Activated CD4-positive, alpha-beta T cell treated with anti-CD3 and anti-CD28 coated beads, Interleukin-2, amount 50 U/mL, for 1 hour (primary cell): ENCODE measurements around the gene ZNF280A.
A peak's percentile ranks its signal among the peaks of the same experiment; 100 is the strongest.
"Not testable (repeated sequence)": the region's sequence is repeated elsewhere in the genome, so short reads cannot be mapped to it uniquely, and the experiment has no call there.

Experiments
- DNase-seq: peaks from one replicate; pipeline ENCODE4 v3.0.0-alpha.2; 2020

Gene ZNF280A

DNA sequence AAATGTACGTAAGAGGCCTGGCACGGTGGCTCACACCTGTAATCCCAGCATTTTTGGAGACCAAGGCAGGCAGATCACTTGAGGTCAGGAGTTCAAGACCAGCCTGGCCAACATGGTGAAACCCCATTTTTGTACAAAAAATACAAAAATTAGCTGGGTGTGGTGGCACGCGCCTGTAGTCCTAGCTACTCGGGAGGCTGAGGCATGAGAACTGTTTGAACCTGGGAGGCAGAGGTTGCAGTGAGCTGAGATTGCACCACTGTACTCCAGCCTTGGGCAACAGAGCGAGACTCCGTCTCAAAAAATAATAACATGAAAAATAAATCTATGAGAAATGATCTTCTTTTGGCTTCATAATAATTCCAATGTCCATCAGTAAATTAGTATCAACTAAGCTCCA lies 9.2 kb downstream of the ZNF280A start:
- DNase-seq: not testable (repeated sequence)

GRCh38 chr22:22509912-22510311 lies 10.2 kb downstream of the ZNF280A start:
- DNase-seq: not testable (repeated sequence)

DNA sequence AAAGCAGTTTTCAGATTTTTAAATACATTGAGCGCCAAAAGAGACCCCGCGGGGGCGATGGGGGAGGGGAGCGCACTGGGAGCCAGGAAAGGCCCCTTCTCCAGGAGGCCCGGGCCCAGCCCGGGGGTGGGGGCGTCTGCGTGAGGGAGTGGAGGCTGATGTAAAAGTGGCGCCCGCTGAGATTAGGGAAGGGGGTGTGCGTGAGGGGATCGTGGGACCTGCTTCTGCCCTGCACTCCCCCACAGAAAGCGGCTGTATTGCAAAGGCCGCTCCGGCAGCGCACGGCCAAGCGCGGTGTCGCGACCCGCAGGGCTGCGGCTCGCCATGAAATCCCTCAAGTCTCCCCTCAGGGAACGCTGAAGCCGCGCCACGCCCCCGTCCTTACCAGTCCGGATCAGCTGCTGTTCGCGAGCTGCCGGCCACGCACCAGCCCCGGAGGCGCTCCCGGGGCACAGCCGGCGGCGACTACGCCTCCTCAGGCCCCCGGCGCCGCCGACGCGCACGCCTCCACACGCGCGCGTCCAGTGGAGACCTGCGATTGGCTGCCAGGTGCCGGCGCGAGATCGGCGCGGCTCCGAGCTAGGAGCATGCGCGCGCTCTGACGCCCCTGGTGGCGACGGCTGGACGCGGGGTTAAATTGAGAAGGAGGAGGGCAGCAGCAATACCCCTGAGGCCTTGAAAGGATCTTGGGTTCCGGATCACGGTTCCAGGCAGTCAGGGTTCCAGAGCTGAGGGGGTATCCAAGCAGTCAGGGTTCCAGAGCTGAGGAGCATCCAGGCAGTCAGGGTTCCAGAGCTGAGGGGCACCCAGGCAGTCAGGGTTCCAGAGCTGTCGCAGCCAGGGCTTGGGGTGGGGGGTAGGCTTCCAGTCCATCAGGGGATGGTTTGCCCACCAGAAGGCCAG lies 11.5 kb downstream of the ZNF280A start, which contains the start of gene ZNF280B:
ZNF280B (minus strand) TSS at position 469 of the 903 bp plus-strand sequence. CDS start 19,344 bp downstream, outside the sequence.
- DNase-seq: peak; percentile 79

DNA sequence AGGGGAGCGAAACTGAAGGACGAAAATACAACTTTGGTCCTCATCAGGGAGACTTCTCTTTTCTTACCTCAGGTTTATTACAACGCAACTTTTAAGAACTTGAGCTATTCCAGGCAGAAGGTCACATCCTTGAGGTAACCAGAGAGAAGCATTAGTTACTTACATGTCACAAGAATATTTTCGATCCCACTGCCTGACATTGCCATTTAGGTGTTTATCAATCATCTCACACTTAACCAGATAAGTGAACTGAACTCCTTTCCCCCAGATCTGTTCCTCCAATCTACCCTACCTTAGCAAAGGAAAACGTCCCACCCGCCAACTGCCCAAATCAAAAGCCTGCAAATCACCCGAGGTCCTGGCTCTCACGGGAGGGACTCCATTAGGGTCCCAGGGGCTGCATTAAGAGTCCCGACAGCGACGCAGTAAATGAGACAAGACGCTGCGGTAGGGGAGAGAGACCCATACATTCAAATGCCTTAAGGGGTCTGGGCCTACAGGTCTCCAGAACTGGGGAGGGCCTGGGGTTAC lies 12.3 kb downstream of the ZNF280A start:
- no peak for DNase-seq

DNA sequence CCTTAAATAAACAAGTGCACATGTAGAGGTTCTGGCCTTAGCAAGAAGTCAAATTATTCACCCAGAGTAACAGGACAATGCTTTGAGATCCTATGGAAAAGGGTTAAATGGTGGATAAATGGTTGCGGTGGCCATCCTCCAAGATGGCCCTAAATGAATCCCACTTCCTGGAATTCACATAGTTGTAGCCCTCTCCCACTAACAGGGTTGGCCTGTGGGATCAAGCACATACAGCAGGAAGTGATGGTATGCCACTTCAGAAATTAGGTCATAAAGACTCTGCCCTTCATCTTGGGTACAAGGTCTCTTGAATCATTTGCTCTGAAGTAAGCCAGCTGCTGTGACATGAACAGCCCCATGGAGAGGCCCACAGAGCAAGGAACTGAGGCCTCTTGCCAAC lies 13.3 kb downstream of the ZNF280A start:
- DNase-seq: no peak

- DNase-seq: no peak
Observed at GRCh38 chr22:22498267-22498666, 21.8 kb downstream of the ZNF280A start.

- DNase-seq: not testable (repeated sequence)
Observed at GRCh38 chr22:22491589-22491988, 28.5 kb downstream of the ZNF280A start.

GRCh38 chr22:22488736-22489135 lies 31.3 kb downstream of the ZNF280A start:
- DNase-seq: no peak

DNA sequence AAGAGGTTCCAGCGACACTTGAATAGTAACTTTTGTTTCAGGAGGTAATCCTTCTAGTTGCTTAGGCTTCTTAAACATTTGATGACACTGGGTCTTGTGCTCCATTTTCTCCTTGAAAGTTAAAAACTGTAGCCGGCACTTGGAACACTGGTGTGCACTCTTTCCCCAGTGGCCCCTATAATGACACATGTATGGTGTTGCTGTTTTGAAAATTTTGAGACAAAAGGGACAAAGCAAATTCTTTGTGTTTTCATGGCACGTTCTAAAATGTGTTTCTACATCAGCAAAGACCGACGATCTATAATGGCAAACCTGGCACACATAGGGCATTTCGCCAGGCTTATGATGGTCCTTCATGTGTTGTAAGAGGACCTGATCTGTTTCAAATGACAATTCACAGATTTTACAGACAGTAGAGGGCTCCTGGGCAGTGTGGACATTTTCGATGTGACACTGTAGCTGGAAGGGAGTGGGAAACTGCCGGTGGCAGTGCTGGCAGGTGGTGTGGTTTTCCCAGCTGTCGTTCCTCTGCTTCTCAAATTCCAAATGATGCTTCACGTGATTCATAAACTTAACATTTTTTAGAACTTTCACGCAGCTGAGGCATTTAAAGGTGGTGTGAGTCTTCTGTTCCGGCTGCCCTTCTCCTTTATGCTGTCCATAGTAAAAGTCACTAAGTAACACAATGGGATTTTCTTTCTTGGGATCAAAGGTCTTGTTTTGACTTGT lies 32.0 kb downstream of the ZNF280A start:
- no peak for DNase-seq

- no peak for DNase-seq
Observed at GRCh38 chr22:22487059-22487458, 33.0 kb downstream of the ZNF280A start.

DNA sequence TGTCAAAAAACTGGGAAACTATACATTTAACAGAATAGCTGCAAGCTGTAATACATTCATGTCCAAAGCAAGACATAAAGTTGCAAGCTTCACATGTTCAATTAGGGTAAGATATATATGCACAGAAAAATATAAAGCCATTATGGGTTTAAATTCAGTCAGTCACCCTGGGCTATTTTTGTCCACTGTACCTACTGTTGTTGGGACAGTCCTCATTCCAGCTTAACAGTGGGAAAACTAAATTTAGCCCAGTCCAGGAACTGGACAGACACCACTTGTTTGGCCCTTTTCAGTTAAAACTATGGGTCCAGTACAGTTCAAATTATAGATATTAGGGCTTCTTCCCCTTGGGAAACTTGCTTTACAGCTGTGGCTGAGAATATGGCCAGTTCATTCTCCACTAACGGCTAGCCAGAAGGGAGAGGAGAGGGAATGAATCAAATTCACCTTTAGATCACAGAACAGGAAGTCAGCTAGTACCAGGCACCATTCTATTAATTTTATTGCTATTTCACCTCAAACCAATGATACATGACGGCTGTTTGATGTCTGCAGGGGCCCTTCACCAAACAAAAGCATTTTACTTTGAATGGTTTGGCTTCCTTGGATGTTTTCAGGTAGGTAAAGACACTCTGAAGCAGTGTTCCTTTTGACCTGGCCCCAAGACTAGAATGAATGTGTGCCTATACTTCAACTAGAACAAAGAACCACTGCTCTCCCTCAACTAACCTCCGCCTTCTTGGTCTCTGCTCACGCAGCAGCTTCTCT lies 33.8 kb downstream of the ZNF280A start:
- no peak for DNase-seq

DNA sequence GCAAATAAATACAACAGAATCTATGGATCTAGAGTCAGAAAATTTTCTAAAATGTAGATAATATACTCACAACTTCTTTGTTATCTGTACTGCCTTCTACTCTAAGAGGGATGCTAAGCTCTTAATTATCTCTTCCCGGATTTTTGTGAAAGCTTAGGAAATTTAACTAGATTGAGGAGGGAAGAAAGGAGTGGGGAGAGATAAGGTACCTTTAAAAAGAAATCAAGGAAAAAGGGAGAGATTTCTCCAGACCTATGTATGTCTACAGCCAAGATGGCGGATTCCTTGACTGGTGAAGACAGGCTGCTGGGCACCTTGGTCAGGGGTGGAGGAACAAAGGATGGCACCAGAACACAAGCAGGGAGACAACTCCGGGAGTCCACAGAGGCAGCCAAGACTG lies 34.5 kb downstream of the ZNF280A start:
- DNase-seq: no peak

- DNase-seq: no peak
Observed at GRCh38 chr22:22484023-22484422, 36.0 kb downstream of the ZNF280A start.

- DNase-seq: no peak
Observed at GRCh38 chr22:22480940-22481339, 39.1 kb downstream of the ZNF280A start.

DNA sequence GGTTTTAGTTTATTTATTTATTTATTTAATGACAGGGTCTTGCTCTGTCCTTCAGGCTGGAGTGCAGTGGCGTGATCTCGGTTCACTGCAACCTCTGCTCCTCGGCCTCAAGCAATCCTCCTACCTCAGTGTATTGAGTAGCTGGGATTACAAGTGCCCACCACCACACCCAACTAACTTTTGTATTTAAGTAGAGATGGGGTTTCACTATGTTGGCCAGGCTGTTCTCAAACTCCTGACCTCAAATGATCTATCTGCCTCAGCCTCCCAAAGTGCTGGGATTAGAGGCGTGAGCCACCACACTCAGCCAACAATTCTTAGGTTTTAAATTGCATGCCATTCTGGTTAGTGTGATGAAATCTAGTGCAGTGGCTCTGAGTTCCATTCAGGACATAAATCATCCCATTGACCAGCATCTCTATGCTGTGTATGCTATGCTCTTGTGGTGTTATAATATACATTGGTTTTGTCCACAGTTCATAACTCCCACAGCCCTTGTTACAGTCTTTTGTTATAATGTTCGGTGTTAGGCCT lies 40.0 kb downstream of the ZNF280A start:
- no peak for DNase-seq

GRCh38 chr22:22479116-22479515 lies 41.0 kb downstream of the ZNF280A start:
- DNase-seq: no peak

- no peak for DNase-seq
Observed at GRCh38 chr22:22478470-22478869, 41.6 kb downstream of the ZNF280A start.

DNA sequence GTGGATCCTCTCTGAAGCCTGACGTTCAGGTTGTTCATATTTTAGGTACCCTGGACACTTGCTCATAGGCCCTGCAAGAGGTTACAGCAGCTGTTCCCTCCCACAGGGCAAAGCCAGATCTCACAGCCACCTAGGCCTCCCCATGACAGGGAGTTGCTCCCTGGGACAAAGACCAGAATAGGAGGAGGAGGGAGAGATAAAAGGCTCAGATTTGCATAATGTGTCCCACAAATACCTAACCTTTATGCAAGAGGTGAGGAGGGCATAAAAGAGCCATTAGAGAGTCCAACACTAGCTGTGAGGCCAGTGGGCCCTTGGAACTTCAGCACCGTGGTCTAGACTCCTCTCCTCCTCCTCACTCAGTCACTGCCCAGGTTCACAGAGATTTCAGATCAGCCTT lies 45.3 kb downstream of the ZNF280A start:
- no peak for DNase-seq

DNA sequence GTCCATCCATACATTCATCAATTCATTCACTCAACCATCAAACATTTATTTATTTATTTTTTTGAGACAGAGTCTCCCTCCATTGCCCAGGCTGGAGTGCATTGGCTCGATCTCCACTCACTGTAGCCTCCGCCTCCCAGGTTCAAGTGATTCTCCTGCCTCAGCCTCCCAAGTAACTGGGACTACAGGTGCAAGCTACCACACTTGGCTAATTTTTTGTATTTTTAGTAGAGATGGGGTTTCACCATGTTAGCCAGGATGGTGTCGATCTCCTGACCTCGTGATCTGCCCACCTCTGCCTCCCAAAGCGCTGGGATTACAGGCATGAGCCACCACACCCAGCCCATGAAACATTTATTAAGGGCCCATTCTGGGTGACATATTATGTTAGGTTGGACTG lies 49.0 kb downstream of the ZNF280A start:
- DNase-seq: not testable (repeated sequence)

- DNase-seq: no peak
Observed at GRCh38 chr22:22469527-22469926, 50.5 kb downstream of the ZNF280A start.

- not testable (repeated sequence) for DNase-seq
Observed at GRCh38 chr22:22468794-22469469, 51.1 kb downstream of the ZNF280A start.

- DNase-seq: no peak
Observed at GRCh38 chr22:22467112-22467511, 53.0 kb downstream of the ZNF280A start.
